HUDEP-2 (cell line): Measurements from ENCODE around the gene SLC22A23.
A peak's percentile ranks its signal among the peaks of the same experiment; 100 is the strongest.

Source experiments
- DNase-seq, 76 experiments: peaks; one replicate each; lab custom pipeline; 2025; ENCODE audit not compliant: unreplicated experiment in 76 of 76; lab: John Stamatoyannopoulos, UW

The SLC22A23 gene

GRCh38 chr6:3358413-3359100, 98.3 kb downstream of the SLC22A23 start:
- DNase-seq, result no peak

DNA sequence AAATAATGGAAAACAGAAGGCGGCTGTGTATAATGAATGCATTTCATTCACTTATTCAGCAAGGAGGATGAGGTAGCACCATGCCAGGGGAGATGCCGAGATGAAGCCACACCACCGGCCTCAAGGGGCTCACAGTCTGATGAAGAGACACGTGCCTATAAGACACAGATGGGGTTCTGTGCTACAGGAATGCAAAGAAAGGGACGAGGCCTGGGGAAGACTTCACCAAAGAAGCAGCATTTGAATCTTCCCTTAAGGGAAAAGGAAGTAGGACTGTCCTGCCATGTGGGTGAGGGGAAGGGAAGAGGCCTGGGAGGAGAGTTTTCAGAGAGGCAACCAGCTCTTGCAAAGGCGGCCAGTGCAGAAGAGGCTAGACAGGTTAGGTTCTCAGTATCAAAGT, 99.2 kb downstream of the SLC22A23 start:
- no peak for DNase-seq

GRCh38 chr6:3356824-3357420, 99.9 kb downstream of the SLC22A23 start:
- DNase-seq, result no peak

- peak in 70 of 76 experiments; percentile 40 to 85 (median 68) for DNase-seq
Measured at GRCh38 chr6:3356056-3356823, 100.6 kb downstream of the SLC22A23 start.

DNA sequence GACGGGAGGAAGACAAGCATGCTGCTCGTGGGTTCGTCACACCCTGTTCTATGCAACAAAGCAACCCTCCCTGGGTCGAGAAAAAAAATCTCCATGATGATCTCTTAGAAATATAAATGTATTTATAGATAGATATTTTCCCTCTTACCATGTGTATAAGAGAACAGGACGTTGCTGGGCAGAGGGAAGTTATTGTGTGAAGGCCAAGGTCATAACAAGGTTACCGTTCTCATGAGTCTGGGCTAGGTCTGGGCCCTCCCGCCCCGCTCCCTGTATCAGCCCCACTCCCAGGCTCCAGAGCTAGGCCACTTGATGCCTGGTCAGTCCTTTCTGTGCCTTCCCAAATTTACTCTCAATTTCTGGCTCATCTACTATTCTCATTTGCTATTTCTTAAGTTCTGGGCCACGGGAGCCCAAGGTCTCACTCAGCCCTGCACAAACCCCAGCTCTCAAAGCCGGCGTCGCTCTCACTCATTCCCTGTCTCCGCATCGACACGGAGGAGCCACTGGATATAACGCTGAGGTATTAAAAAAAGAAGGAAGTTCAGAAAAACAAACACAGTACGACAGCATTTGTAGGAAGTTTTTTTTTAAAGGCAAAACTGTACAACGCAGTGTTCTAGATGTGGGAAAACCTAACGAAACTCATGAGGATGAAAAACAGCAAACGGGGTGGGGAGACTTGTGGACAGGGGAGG, 101.3 kb downstream of the SLC22A23 start:
- peak in 41 of 76 experiments; percentile 29 to 84 (median 60) for DNase-seq

- peak in 63 of 76 experiments; percentile 26 to 91 (median 62) for DNase-seq
Measured at GRCh38 chr6:3355011-3355357, 101.9 kb downstream of the SLC22A23 start.

- no peak for DNase-seq
Measured at GRCh38 chr6:3353939-3354338, 102.9 kb downstream of the SLC22A23 start.

GRCh38 chr6:3353213-3353903, 103.5 kb downstream of the SLC22A23 start:
- no peak for DNase-seq

- DNase-seq, result no peak
Measured at GRCh38 chr6:3352678-3353077, 104.2 kb downstream of the SLC22A23 start.

DNA sequence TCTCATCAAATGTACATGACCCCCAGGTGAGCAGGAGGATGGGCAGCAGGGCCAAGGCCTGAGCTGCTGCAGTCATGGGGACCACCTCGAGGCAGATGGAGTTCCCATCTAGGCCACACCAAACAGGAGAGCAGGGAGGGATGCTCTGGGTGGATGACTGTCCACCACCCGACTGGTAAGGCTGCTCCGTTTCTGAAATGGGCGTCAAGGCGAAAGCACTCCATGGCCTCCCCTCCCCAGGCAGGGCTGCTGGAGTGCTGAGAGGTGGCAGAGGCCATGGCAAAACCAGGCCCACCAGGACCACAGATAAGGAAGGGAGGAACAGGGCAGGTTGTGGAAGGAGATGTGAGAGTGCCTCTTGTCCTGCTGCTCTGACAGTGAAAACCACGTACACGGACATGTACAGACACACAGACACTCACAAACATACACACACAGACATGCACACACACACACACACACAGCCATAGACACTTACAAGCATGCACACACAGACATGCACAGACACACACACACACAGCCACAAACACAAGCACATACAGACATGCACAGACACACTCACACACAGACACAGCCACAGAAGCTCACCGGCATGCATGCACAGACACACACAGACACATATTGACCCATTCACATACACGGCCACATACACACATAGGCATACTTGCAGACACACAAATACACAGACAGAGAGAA, 104.9 kb downstream of the SLC22A23 start:
- DNase-seq, result no peak

DNA sequence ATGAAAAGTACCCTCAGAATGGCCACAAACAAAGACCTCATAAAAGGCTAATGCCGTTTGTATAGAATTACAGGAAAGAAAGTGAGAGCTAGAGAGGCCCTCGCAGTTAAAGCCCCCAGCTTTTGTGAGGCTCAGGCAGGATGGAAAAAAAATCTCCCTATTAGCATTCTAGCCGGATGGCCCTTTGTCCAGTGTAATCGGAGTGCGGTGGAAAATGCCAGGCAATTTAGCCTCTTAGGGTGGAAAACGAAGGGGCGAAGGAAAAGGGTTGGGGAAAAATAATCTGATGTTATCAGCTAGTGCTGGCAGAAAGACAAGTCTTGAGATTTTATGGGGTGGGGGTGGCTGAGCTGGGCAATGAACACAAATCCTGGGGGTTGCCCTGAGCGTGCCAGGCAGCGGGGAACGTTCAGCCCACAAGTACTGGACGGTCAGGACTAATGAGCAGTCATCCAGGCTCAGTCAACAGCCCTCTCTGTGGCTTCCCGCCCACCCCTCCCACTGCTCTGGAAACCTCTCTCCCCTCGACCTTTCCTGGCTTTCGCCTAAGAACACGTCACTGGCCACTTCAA, 105.7 kb downstream of the SLC22A23 start:
- no peak for DNase-seq

DNA sequence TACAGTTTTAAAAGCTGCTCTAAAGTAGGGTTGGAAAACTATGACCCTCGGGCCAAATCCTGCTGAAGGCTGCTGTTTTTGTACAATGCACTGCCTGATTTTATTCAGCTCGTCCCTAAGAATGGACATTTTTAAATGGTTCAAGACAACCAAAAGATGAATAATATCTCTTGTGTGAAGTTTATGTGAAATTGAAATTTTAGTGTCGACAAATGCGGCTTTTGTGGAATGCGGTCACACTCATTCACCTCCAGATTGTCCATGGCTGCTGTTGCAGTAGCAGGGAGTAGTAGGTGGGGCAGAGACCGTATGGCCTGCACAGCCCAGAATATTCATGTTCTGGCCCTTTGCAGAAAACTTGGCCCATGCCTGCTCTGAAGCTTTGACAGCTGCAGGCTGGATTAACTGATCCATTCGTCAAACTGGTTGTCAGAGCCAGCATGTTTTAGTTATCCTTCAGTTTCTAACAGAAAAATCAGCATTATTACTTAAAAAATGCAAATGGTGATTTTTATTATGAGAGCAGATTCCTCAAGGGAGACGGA, 106.5 kb downstream of the SLC22A23 start:
- DNase-seq, result no peak

DNA sequence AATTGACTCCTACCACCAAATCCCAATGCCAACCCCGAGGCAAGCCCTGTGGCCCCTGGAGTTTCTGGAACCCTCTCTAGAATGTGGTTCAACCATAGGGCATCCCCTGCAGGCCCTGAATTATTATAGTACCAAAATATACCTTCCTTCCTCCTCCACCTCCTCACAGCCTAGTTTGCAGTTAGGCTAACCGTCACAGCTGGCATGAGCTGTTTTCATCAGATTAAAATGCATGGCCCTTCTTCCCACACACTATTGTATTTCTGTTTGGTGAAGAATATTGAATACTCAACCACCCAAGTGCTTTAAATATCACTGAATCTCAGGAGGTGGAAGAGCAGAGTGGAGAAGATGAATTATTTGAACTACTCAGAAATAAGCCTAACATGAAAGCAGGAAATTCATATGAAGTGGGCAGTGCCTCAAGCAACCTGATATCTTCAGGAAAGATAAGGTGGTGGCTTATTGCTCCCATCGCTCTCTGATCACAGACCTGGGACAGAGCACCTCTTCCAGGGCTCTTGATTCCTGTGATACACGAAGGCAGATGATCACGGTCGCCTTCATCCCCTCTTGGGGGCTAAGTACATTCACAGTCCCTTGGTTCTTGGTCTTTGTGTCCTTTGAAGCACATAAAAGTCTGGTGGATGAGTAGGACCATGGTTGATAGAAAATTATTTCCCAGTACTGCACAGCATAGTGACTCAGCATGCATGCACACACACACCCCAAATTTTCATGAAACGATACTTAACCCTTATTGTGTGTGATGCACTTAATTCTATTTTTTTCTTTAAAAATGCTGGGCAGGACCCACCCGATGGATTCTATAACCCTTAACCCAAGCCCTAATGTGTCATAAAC, 107.2 kb downstream of the SLC22A23 start:
- peak in 29 of 76 experiments; percentile 16 to 64 (median 35) for DNase-seq

GRCh38 chr6:3348821-3349220, 108.0 kb downstream of the SLC22A23 start:
- DNase-seq, result no peak

DNA sequence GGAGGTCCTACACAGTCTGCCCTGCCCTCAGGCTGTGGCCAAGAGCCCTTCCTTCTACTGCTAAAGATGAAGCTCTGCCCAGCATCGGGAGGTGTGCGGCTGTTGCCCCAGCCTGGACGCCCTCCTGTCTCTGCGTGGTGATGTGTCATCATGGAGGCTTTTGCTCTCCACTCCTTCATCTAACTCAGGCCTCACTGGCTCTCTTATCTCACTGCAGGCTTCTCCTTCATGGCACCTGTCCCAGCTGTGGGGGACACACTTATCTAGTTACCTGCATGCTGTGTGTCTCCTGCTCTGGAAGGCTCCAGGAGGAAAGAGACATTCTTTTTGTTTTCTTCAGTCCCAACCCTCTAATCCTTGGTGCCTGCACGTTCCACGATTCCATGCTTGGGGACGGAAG, 109.0 kb downstream of the SLC22A23 start:
- DNase-seq, result peak in 49 of 76 experiments; percentile 24 to 75 (median 48)

DNA sequence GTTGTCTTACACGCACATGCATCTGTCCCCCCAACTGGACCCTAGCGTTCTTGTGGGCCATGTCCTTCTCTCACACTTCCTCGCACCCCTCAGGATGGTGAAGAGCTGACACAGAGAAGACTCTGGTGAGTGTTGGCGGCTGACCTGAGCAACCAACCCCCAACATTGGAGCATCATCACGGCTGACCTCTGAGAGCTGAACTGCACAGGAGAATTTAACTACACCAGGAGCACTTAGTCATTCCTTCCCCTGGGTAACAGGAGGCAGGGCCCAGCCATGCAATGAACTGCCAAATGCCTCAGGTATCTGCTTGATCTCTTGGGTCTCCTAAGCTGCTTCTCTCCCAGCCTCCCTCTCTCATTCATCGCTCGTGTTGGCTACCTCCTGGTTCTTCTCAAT, 109.6 kb downstream of the SLC22A23 start:
- peak in 14 of 76 experiments; percentile 19 to 44 (median 28) for DNase-seq

GRCh38 chr6:3346476-3346875, 110.4 kb downstream of the SLC22A23 start:
- no peak for DNase-seq

DNA sequence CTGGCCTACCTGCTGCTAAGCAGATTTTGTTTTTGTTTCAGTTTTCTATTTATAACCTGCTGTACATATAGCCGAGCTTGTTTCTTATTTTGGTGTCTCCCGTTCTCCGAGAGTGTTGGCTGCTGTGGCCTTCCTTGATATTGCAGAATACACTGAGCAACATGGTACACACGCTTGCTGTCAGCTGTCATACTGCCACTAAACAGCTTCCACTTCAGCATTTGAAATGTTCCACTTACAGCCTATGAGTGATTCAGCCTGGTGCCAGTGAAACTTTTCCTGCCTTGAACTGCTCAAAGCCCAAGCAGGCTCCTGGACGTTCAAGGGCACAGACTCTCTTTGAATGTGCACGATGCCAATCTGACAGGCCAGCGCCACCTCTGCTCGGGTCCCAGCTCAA, 111.0 kb downstream of the SLC22A23 start:
- DNase-seq, result no peak
